CD1c-positive myeloid dendritic cell (primary cell): Measurements from ENCODE around the gene ACIN1.
"Not testable (repeated sequence)": the region's sequence is repeated elsewhere in the genome, so short reads cannot be mapped to it uniquely, and the experiment has no call there.

ENCODE experiments used
- DNase-seq: peaks from one replicate; pipeline ENCODE4 v3.0.0-alpha.2; 2016; ENCODE audit errors: extremely low spot score

Gene ACIN1

GRCh38 chr14:23122086-23122485, 27.1 kb upstream of the ACIN1 start:
- no peak for DNase-seq

DNA sequence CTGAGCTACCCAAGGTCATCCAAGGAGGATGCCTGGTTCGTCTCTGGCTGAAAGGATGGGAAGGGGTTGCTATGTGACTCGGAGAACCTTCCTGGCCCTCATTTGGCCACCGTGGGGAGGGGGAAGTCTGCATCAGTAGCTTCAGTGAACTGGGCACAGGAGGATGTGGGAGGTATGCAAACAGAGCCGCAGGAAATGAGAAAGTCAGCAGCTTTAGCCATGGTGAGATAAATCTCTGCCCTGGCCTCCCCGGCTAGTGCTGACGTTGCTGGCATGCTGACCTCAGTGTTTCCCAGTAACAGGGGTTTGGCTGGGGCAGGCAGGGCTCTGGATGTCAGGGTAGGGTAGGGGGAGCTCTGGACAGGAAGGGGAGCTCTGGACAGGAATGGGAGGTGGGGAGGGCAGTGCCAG, 26.4 kb upstream of the ACIN1 start:
- DNase-seq, result peak; percentile 42

DNA sequence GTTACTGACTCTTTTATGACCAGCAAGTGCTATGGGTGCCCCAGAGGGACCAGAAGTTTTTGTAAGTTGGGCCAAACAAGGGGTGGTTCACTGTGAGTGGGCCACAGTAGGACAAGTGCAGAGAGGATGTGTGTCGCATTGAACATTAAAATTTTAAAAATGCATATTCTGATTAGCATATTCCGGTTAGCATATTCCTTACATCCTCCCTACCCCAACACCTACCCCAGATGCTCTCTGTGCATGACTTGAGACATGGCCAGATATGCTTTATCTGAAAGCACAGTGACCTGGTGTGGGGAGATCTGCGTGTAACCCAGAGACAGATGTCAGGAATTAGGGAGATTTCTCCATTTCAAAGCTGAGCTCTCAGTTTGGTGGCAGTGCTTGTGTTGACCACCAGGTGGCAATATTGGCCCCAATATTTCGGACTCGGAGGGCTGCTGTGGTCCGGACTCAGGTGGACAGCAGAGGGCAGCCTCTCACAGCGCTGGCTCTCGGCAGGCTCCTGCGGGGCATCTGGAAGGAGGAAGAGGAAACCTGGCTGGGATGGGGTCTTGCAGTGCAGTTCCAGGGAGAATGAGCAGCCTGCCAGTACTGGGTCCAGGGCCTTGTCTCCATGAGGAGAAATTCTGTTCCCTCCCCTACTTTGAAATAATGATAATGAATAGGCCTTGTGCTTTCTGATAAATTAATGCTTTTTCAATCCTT, 25.8 kb upstream of the ACIN1 start:
- peak; percentile 95 for DNase-seq

DNA sequence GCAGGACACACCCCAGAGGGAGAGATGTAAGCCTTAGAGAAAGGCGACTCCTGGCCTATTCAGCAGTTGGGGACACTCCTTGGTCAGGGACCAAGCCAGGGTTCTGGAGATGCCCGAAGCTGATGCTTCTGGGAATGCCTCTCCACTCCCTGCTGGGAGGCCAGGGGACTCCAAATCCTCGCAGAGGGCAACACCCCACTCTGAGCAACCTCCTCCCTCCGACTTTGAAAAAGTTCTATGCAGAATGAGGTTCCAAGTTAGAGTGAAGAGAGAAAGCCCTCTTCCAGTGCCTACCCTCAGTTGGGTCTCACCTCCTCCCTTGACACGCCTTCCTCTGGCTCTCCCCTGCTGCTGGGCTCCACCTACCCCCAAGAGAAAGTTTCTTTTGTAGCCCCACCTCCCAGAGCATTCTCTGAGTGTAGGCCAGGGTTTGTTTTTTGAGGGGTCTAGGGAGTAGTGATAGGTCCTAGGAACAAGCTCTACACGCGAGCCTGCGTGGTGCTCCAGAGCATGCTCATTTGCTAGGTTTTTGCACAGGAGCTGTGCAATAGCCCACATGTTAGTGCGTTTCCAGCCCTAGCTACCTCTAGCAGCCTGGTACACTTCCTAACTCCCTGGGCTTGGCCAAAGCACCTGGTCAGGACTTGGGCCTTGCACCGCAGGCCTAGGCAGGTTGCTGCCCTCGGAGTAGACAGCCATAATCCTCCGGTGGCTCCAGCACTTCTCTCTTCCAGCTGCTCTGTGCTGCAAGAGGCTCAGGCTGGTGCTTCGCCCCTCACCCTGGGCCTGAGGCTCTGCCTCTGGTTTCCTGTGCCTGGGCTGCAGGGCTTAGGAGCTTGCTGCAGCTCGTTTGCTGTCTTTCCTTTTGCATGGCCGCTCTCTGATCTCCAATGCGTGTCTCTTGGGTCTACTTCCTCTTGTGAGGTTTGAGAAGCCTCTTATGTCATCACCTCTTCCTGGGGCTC, 24.7 kb upstream of the ACIN1 start:
- peak; percentile 69 for DNase-seq

DNA sequence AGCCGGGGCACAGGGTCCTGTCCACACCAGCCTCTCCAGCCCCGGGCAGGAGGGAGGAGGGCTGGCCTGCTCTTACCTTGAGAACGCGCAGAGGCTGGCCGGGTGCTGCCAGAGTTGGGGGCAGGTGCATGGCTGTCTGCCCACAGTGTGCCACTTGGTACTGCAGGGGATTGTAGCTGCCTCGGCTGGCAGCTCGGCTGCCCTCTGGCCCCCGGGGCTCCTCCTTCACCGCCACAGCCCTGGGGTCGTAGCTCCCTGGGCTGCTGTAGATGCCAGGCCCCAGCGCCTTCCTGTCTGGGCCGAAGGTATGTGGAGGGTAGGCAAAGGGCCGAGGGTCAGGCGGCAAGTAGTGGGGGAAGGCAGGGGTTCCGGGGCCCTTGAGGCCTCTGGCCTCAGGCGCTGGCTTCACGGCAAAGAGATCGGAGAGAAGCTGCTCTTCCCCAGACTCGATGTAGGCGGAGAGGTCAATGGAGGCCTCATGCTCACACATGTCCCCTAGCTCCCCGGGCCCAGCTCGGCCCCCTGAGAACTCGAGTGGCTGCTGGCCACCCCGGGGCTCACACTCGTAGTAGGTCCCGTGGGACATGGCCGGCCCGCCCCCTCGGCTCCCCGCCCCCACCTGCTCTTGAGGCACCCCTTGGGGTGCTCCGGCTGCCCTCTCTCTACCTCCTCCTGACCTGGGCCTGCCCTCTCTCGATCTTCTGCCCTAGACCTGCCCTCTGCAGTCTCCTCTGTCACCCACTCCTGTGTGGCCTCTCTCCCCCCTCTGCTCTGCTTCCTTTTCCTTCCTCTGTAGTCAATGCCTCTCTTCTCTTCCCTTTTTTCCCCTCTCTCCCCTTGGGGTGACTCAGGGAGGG, 23.8 kb upstream of the ACIN1 start, which contains the start of gene CEBPE:
Gene CEBPE, minus strand, starts transcription at position 750 of the 857 bp plus-strand sequence. Its CDS starts 164 bp downstream, at position 586.
- DNase-seq, result peak; percentile 59

- no peak for DNase-seq
Measured at GRCh38 chr14:23117371-23118020, 22.6 kb upstream of the ACIN1 start.

DNA sequence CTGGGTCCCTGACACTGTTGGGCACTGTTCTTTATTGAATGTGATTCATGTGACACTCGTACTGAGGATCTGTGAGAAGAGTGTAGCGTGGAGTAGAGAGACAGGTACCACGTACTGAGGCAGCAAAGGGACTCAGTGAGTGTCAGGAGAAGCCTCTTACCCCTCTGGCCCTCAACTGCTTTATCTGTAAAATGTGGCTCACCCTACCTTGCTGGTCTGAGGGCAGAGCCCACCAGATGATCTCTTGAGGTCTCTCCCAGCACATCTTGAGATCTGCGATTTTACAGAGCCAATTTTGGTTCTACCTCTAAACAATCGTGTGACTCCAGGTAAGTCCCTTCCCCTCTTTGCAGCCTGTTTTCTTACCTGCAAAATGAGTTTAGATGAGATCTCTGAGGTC, 21.0 kb upstream of the ACIN1 start:
- no peak for DNase-seq

DNA sequence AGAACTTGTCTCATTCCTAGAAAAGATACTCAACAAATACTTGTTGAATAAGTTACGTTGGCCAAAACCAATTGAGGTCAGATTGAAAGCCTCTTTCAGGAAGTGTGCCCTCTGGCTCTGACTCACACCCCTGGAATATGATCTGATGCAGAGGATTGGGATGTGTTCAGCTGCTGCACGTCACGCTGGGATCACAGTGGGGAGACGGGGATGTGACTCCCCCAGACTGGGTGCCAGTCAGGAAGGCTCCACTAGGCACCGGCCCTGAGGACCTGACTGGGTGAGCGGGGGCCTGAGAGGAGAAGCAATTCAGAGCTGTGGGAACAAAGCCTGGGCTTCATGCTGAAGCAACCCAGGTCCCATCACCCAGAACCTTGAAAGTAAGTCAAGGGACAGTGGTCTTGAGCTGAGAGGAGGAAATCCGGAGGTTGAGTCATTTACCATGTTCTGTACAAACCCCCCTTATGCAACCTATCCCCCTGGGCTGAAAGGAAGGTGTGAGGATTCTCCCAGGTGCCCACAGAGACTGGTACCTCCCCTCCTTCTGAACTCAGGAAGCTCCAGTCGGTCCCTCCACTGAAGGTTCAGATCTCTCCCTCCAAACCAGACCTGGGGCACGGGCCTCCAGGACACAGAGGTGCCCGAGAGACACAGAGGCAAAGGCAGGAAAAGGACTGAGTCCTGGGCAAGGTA, 20.2 kb upstream of the ACIN1 start:
- DNase-seq, result peak; percentile 87

- DNase-seq, result no peak
Measured at GRCh38 chr14:23114669-23115038, 19.7 kb upstream of the ACIN1 start.

DNA sequence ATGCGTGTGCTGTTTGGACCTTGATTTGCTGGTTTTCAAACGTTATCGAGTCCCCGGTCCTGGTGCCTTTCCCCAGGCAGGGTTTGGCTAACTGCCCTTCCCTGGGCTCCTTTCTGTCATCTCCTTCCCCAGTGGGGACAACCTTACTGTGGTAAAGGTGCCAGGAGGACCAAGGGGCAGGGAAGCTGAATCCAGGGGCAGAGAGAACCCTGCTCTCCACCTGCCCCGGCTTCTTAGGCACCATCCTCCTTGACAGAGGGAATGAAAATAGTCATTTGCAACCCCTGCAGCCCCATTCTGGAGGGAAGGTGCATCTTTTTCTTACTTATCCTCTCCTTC, 19.2 kb upstream of the ACIN1 start:
- DNase-seq, result no peak

DNA sequence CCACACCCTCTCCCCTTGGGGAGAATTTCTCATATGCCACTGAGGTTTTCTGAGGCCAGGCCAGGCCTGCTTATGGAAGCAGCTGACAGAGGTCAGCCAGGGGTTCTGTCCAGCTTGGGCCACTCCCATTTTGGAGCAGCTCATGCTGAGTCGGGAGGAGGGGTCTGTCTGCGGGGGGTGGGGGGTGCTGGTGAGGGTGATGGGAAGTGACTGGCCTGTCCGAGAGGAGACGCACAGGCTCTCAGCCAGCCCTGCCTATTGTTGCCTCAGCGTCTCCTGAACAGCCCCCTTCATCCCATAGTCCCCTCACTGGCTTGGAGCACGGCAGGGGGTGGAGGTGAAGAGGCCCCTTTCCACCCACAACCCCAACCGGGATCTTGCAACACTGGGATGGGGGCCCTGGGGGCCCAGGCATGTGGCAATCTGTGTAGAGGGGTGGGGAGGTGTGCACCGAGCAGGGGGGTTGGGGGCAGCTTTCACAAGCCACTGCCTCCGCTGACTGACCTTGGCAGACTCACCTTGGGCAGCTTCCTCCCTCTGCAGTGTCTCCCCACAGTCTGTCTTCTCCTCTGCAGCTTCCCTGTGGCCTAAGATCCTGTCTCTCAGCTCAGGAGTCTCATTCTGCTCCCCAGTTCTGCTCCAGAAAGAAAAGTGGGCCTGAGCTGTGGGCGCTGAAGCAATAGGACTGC, 18.6 kb upstream of the ACIN1 start:
- peak; percentile 14 for DNase-seq

- DNase-seq, result peak; percentile 26
Measured at GRCh38 chr14:23112359-23113178, 17.6 kb upstream of the ACIN1 start.

- no peak for DNase-seq
Measured at GRCh38 chr14:23110579-23111365, 15.8 kb upstream of the ACIN1 start.

- no peak for DNase-seq
Measured at GRCh38 chr14:23109769-23110168, 14.8 kb upstream of the ACIN1 start.

DNA sequence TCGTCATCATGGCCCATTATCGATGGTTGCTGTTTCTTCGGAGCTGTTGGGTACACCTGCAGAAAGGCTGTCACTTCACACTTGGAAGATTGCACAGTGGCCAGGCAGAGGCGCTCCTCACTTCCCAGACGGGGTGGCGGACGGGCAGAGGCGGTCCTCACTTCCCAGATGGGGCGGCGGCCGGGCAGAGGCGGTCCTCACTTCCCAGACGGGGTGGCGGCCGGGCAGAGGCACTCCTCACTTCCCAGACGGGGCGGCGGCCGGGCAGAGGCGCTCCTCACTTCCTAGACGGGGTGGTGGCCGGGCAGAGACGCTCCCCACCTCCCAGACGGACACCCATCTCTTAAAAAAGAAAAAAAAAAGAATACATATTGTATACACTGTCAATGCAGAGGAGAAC, 13.2 kb upstream of the ACIN1 start:
- not testable (repeated sequence) for DNase-seq

DNA sequence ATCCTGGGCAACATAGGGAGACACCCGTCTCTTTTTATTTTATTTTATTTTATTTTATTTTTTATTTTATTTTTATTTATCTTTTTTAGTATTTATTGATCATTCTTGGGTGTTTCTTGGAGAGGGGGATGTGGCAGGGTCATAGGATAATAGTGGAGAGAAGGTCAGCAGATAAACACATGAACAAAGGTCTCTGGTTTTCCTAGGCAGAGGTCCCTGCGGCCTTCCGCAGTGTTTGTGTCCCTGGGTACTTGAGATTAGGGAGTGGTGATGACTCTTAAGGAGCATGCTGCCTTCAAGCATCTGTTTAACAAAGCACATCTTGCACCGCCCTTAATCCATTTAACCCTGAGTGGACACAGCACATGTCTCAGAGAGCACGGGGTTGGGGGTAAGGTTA, 12.7 kb upstream of the ACIN1 start:
- DNase-seq, result not testable (repeated sequence)

DNA sequence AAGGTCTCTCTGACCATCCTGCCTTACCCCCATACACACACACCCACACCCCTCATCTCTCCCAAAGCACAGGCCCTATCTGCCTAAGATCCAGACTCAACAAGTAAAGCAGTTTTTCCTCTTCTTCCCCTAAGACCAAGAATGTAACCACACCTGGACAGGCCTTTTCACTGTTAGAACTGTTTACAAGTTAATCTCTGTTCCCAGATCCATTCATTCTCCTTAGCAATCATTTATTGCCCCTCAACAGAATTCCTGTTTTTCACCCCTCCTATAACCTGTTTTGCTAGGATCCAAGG, 11.8 kb upstream of the ACIN1 start:
- no peak for DNase-seq

DNA sequence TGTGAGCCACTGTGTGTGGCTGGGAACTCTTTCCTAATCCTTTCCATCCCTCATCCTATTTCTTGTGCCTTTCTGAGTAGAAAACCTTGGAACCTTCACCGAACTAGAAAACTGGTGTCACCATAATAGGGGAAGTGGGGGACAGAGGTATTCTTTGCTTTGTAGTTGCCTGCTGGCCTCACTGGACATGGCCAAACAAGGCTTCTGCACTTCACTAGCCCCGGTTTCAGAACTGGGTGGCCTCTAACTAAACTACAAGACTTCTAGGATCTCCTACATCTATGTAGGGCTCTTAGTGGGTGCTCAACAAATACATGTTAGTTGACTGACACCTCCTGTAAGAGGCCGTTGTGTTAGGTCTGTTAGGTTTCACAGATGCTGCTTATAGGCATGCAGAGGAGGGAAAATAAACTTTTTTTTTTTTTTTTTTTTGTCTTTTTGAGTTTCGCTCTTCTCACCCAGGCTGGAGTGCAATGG, 10.4 kb upstream of the ACIN1 start:
- DNase-seq, result peak; percentile 20
